ENCODE measurements around the gene ADD2.

ADD2 gene

GRCh38 chr2:70784320-70784719 lies 16.3 kb upstream of the ADD2 start:
- DNase-seq, result no peak

- DNase-seq, result no peak
Observed at GRCh38 chr2:70779911-70780545, 12.0 kb upstream of the ADD2 start.

- no peak for DNase-seq
Observed at GRCh38 chr2:70779491-70779890, 11.5 kb upstream of the ADD2 start.

- no peak for DNase-seq
Observed at GRCh38 chr2:70778676-70779075, 10.7 kb upstream of the ADD2 start.

GRCh38 chr2:70777450-70777849 lies 9.4 kb upstream of the ADD2 start:
- DNase-seq, result no peak

- DNase-seq, result no peak
Observed at GRCh38 chr2:70776266-70776665, 8.3 kb upstream of the ADD2 start.

- no peak for DNase-seq
Observed at GRCh38 chr2:70775141-70775540, 7.1 kb upstream of the ADD2 start.

GRCh38 chr2:70772486-70773155 lies 4.6 kb upstream of the ADD2 start:
- DNase-seq, result no peak

- no peak for DNase-seq
Observed at GRCh38 chr2:70771446-70771845, 3.4 kb upstream of the ADD2 start.

GRCh38 chr2:70769450-70769849 lies 1.4 kb upstream of the ADD2 start:
- no peak for DNase-seq

GRCh38 chr2:70768590-70769085 lies 638 bp upstream of the ADD2 start:
- DNase-seq, result peak in 2 of 3 experiments; percentile 45 to 57

GRCh38 chr2:70767079-70767698 lies 811 bp downstream of the ADD2 start:
- peak; percentile 45 to 93 (median 91) for DNase-seq

GRCh38 chr2:70766357-70767078 lies 1.5 kb downstream of the ADD2 start:
- peak in 2 of 3 experiments; percentile 55 to 77 for DNase-seq

- no peak for DNase-seq
Observed at GRCh38 chr2:70765507-70765906, 2.5 kb downstream of the ADD2 start.

- no peak for DNase-seq
Observed at GRCh38 chr2:70759446-70759845, 8.6 kb downstream of the ADD2 start.

- DNase-seq, result no peak
Observed at GRCh38 chr2:70757966-70758365, 10.0 kb downstream of the ADD2 start.

GRCh38 chr2:70757360-70757759 lies 10.6 kb downstream of the ADD2 start:
- DNase-seq, result no peak

- DNase-seq, result no peak
Observed at GRCh38 chr2:70756128-70756527, 11.9 kb downstream of the ADD2 start.

- DNase-seq, result peak; percentile 53 to 95 (median 93)
Observed at GRCh38 chr2:70753902-70754301, 14.1 kb downstream of the ADD2 start.

- no peak for DNase-seq
Observed at GRCh38 chr2:70753031-70753430, 15.0 kb downstream of the ADD2 start.

GRCh38 chr2:70752396-70752795 lies 15.6 kb downstream of the ADD2 start:
- no peak for DNase-seq

- DNase-seq, result peak in 1 of 3 experiments; percentile 26
Observed at GRCh38 chr2:70751881-70752280, 16.1 kb downstream of the ADD2 start.

- DNase-seq, result no peak
Observed at GRCh38 chr2:70750320-70750719, 17.7 kb downstream of the ADD2 start.

Data from NCI-H1417 (cell line).